Activated T-helper 1 cell treated with Interleukin-2 at 50 U/mL for 16 hours (primary cell): Measurements from ENCODE around the gene SVIL.
"Not testable (repeated sequence)": the region's sequence is repeated elsewhere in the genome, so short reads cannot be mapped to it uniquely, and the experiment has no call there.

Experiments
- DNase-seq: peaks from one replicate; pipeline ENCODE4 v3.0.0-alpha.2; 2020; ENCODE audit warnings: low read depth

Gene SVIL

GRCh38 chr10:29484677-29485076 is 150.1 kb downstream of the SVIL start:
- not testable (repeated sequence) for DNase-seq

GRCh38 chr10:29482591-29483431 is 152.0 kb downstream of the SVIL start:
- DNase-seq = no peak

DNA sequence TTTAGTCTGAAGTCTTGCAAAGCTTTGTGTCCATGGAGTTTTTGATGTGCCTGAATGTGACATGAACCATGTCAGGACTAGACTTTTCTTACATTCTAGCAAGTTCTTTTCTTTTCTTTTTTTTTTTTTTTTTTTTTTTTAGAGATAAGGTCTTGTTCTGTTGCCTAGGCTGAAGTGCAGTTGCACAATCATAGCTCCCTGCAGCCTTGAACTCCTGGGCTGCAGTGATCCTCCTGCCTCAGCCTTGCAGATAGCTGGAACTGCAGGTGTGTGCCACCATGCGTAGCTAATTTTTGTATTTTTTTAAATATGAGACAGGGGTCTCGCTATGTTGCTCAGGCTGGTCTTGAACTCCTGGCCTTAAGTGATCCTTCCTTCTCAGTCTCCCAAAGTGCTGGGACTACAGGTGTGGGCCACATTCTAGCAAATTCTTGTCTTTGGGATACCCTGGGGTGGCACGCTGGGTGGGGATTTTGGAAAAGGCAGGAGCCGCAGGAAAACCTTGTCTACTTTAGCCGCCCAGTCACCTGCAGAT is 152.8 kb downstream of the SVIL start:
- DNase-seq = no peak

- no peak for DNase-seq
These were observed 154.5 kb downstream of the SVIL start for GRCh38 chr10:29479981-29480954.

- no peak for DNase-seq
These were observed 155.5 kb downstream of the SVIL start for GRCh38 chr10:29479081-29479925.

- no peak for DNase-seq
These were observed 161.2 kb downstream of the SVIL start for GRCh38 chr10:29473406-29474100.

DNA sequence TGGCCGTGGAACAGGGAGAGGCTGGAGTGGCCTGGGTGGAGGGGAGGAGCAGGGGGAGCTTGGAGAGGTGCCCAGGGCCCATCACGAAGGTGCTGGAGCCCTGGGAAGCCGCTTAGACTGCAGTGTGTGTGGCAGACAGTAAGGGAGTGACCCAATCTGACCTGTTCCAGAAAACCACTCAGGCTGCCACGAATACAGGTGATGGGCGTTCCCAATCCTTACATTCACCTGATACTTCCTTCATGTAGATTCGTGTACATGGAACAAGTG is 161.7 kb downstream of the SVIL start:
- no peak for DNase-seq

- no peak for DNase-seq
These were observed 162.3 kb downstream of the SVIL start for GRCh38 chr10:29472301-29473086.

DNA sequence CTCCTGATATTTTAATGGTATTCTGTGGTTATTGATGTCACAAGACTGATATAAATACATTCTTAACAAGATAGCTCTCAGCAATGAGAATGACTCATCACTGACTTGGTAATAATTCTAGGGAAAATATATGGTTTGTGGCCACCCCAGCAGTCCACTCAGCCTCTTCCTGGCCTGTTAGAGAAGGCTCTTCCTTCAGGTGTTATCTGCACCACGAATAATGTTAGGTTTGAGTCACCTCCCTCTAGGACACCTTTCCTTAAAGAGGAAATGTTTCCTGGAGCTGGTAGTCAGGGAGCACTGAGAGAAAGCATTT is 163.3 kb downstream of the SVIL start:
- no peak for DNase-seq

- DNase-seq = no peak
These were observed 163.8 kb downstream of the SVIL start for GRCh38 chr10:29470843-29471543.

- DNase-seq = no peak
These were observed 164.4 kb downstream of the SVIL start for GRCh38 chr10:29470355-29470705.

DNA sequence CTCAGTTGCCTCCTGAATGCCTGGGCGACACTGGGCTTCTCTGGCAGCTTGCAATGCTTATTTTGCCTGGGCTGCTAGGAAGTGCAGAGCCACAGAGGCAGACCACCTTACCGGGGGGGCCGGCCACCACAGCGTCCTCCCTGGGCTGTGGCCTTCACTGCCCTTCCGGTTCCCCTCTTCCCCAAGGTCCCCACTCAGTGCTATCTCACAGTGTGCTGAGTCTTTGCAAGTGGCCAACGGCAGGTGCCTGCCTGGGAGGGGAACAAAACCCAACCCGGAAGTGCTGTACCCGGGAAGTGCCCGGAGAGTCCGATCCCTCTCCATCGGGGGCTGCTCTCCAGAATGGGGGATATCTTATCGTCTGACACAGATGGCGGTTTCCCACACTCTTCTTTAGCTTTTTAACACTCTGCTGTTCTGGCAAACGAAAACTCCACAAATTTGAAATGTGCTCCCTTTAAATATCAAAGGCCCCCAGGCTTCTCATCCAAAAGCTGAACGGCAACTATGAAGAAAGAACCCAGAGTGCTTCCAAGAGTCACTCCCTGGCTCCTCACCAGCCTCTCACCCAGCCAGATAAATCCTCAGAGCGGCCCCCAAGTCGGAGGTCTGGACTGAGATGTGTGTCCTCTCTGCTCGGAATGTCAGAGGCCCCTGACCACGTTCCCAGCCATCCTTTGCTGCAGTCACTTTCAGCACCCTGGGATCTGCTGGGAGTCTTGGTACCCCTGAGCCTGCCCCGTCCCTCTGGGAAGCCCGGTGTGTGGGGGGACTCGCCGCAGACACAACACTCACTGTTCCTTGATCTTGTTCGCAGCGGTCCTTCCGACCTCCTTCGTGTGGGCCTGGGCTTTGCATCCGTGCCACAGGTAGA is 165.1 kb downstream of the SVIL start:
- DNase-seq = no peak

- DNase-seq = no peak
These were observed 169.4 kb downstream of the SVIL start for GRCh38 chr10:29465384-29465783.

DNA sequence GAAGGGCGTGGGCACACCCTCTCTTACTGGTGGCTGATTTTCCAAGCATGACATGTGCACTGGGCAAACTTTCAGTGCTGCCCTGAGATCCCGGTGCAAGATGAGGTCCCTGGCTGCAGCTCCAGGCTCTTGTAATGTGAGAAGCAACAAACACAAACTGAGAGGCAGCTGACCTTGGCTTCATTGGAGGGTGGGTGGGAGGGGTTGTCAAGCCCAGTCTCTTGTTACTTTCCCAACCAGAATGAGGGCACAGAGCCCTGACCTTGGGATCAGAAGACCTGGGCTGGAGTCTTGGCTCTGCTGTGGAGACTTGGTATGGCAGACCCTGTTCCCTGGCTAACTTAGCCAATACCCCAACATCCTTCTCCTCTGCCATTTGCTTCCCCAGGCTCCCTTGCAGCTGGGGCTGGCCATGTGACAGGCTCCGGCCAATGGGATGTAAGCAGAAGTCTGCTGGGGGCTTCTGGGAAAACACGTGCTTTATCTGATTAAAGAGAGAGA is 170.1 kb downstream of the SVIL start:
- DNase-seq = not testable (repeated sequence)

- DNase-seq = no peak
These were observed 173.7 kb downstream of the SVIL start for GRCh38 chr10:29461042-29461441.

DNA sequence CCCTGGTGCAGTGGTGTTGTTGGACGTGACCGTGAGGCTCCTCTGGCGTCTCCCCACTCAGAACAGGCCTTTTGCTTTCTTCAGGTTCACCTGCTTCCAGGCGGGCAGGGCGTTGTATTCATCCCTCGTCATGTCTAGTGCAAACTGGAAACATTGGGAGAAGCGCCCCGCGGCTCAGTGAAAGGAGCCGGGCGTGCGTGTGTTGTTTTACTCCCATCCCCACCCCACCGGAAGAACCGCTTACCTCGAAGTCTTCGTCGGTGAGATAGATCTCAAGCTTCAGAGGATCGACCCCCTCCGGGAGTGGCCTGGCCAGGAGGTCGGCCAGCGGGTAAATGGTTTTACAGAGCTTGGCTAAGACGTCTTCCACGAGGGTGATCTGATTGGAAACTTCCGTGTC is 176.6 kb downstream of the SVIL start:
- DNase-seq = not testable (repeated sequence)

DNA sequence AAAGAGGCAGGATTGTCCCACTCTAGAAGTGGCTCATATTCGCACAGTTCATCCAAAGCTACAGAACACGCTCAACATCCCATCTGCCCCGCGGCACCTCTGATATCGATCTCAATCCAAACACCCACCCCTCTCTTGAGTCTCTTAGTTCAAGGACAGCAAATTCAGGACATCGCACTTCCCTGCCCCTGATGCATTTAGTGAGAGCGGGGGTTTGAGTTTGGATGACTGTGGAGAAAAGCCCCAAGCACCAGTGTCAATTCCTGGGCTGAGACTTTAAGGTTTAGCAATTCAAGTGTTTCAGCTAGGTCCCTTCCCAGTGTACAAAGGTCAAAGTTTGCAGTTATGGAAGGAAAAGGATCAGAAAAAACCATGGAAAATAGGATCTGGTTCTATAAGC is 179.7 kb downstream of the SVIL start:
- DNase-seq = no peak

- no peak for DNase-seq
These were observed 180.5 kb downstream of the SVIL start for GRCh38 chr10:29454250-29454649.

DNA sequence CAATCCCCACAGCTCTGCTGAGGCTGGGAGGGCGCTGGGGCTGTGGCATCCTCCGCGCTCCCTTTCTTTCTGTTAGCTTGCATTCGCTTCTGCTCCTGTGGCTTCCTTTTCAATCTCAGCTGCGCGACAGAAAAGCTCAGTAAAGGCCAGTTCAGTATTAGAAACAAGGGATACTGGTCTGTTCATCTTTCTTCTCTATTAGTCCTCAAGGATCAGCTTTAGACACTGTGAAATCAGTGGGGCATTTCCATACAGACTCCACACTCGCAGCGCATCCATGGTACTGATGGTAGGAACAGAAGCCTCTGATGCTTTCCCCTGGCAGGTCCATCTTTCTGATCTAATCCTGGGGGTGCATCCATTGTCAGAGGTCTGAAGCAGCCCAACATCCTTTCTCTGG is 182.2 kb downstream of the SVIL start:
- no peak for DNase-seq
